ENCODE results near the gene PKP4. TPM values are rescaled to one million over a fixed set of nuclear protein-coding genes. Genes with fewer than 3 reads are reported as not detected.

Gene PKP4
- total and polyA plus RNA-seq, 2 experiments from 2014 or later = 35.7 to 92.3 TPM

GRCh38 chr2:158486150-158486969 is 29.6 kb downstream of the PKP4 start (continued):
- TF ChIP-seq REST (IDR thresholded peaks at IDR 0.05; ENCODE audit: unreplicated experiment) = no peak

GRCh38 chr2:158486970-158487325 is 30.2 kb downstream of the PKP4 start:
- Histone ChIP-seq H3K9me2 (ENCODE audit: insufficient read depth) (no peaks in the 10 kb centered on the region), H3K27me3 (ENCODE audit: insufficient read depth) (no peaks in the 10 kb centered on the region), H3K4me3 (no peak overlapping the region), H4K20me1 (replicated peaks; ENCODE audit: insufficient read depth) (peaks cover 35% of the 10 kb centered on the region), H3K27ac (ENCODE audit: low read depth) (no peak overlapping the region), H3K4me1 (ENCODE audit: insufficient read depth) (peaks cover 56% of the 10 kb centered on the region), H3F3A (replicated peaks; ENCODE audit: low read depth) (no peaks in the 10 kb centered on the region), H3K79me2 (replicated peaks; ENCODE audit: insufficient read depth) (peaks cover 100% of the 10 kb centered on the region), H3K4me2 (no peak overlapping the region), H3K36me3 (ENCODE audit: insufficient read depth) (no peaks in the 10 kb centered on the region), H2AFZ (no peak overlapping the region)
- DNase-seq (ENCODE audit: low spot score) (no peak), ATAC-seq (no peak)
- no peaks in the 10 kb centered on the region for H3K36me3 Mint-ChIP-seq (ENCODE audit: low read depth)
- H3K27ac Mint-ChIP-seq = no peak overlapping the region
- peaks cover 68% of the 10 kb centered on the region for H3K4me1 Mint-ChIP-seq
- H3K4me3 Mint-ChIP-seq = no peak overlapping the region
- H3K27me3 Mint-ChIP-seq (ENCODE audit: insufficient read depth, low read depth, poor library complexity) = no peaks in the 10 kb centered on the region
- H3K9me3 Mint-ChIP-seq = no peaks in the 10 kb centered on the region
- no peak for TF ChIP-seq JUNB (IDR thresholded peaks at IDR 0.05; ENCODE audit: unreplicated experiment)

- H3K36me3 Mint-ChIP-seq (ENCODE audit: low read depth) = no peaks in the 10 kb centered on the region
- H3K4me2 ChIP-seq = no peak overlapping the region
- no peak for TF ChIP-seq ZNF462 (CRISPR knock-in tag; IDR thresholded peaks at IDR 0.05)
- no peak for TF ChIP-seq CTCF (conservative IDR thresholded peaks at IDR 0.05; ENCODE audit: low read depth in 2 of 2)
- no peak for TF ChIP-seq JUNB (IDR thresholded peaks at IDR 0.05; ENCODE audit: unreplicated experiment)
- TF ChIP-seq EZH2phosphoT487 (IDR thresholded peaks at IDR 0.05; ENCODE audit: unreplicated experiment) = no peak
- no peak for TF ChIP-seq STAT1 (IDR thresholded peaks at IDR 0.05; ENCODE audit: unreplicated experiment)
- no peak for TF ChIP-seq POLR2AphosphoS5 (IDR thresholded peaks at IDR 0.05; ENCODE audit: low read depth)
- no peak for TF ChIP-seq NANOG (IDR thresholded peaks at IDR 0.05; ENCODE audit: borderline replicate concordance)
Observed at GRCh38 chr2:158487419-158487818, 30.7 kb downstream of the PKP4 start.

More at GRCh38 chr2:158487419-158487818, 30.7 kb downstream of the PKP4 start:
- peaks cover 72% of the 10 kb centered on the region for H3K4me1 Mint-ChIP-seq
- H3K27ac ChIP-seq (ENCODE audit: low read depth) = no peak overlapping the region
- no peaks in the 10 kb centered on the region for H3K27me3 ChIP-seq (ENCODE audit: insufficient read depth)
- H4K20me1 ChIP-seq (replicated peaks; ENCODE audit: insufficient read depth) = peaks cover 35% of the 10 kb centered on the region
- no peaks in the 10 kb centered on the region for H3K36me3 ChIP-seq (ENCODE audit: insufficient read depth)
- no peaks in the 10 kb centered on the region for H3K9me2 ChIP-seq (ENCODE audit: insufficient read depth)
- ATAC-seq = no peak
- no peak overlapping the region for H3K4me3 Mint-ChIP-seq
- H3F3A ChIP-seq (replicated peaks; ENCODE audit: low read depth) = no peaks in the 10 kb centered on the region
- no peak for DNase-seq (ENCODE audit: low spot score)
- no peak overlapping the region for H2AFZ ChIP-seq
- no peak overlapping the region for H3K4me3 ChIP-seq
- H3K79me2 ChIP-seq (replicated peaks; ENCODE audit: insufficient read depth) = peaks cover 100% of the 10 kb centered on the region
- no peaks in the 10 kb centered on the region for H3K9me3 Mint-ChIP-seq
- peaks cover 61% of the 10 kb centered on the region for H3K4me1 ChIP-seq (ENCODE audit: insufficient read depth)
- no peaks in the 10 kb centered on the region for H3K27me3 Mint-ChIP-seq (ENCODE audit: insufficient read depth, low read depth, poor library complexity)
- no peak overlapping the region for H3K27ac Mint-ChIP-seq
